K562 (cell line): Measurements from ENCODE around the gene CD19. TPM values are rescaled to one million over a fixed set of nuclear protein-coding genes. Genes with fewer than 3 reads are reported as not detected.

Experiments
- ATAC-seq: fragments of 200-7000 bp; cut with Tn5 transposase; 3 replicates; pipeline ENCODE4 v1.9.1; 2020; ENCODE audit warnings: moderate library complexity
- BruUV-seq: library from RNA; stranded (reverse); fragments of 400-500 nt; replicated peaks from 2 replicates; lab custom pipeline; 2021; lab: Mats Ljungman, UMichigan
- CTCF ChIA-PET: fragments of 300-600 bp; formaldehyde crosslinking; extraction: SDS; loops from one replicate; lab custom pipeline; 2021; ENCODE audit warnings: low intra/inter-chr PET ratio; lab: Yijun Ruan, JAX
- POLR2A ChIA-PET: fragments of 300-600, 350-650 bp; sonication (Branson Sonifier 250); formaldehyde crosslinking; extraction: SDS; loops from one replicate; lab custom pipeline; 2021; ENCODE audit warnings: antibody characterized with exemption, inconsistent platforms; lab: Yijun Ruan, JAX
- DNase-seq, 4 experiments: peaks; one replicate each; pipeline versions ENCODE4 v3.0.0 to v3.0.0-alpha.2; 2011 to 2018; ENCODE audit warnings: low spot score in 3 of 4, mixed read lengths in 3 of 4; ENCODE audit errors: extremely low read depth in 1 of 4
- FAIRE-seq: peaks from 2 replicates; lab custom pipeline; 2011; peaks lifted over from hg19 to GRCh38; lab: Jason Lieb, UNC
- H2AFZ ChIP-seq: 2 replicates; pipeline ENCODE4 v1.6.0; 2011; ENCODE audit warnings: low read depth, low read length, control low read depth, inconsistent platforms
- H3K27ac ChIP-seq: fragments of 200-600 bp; 3 replicates; pipeline ENCODE4 v1.8.0; 2011; ENCODE audit warnings: low read depth, mild to moderate bottlenecking, control low read depth, inconsistent platforms, low read length, moderate library complexity, mixed read lengths; ENCODE audit errors: extremely low read depth
- H3K27me3 ChIP-seq, 2 experiments: fragments of 300-600 bp in 1 of 2; 2 replicates in 1 of 2; 3 replicates in 1 of 2; pipeline versions ENCODE4 v1.6.0 to v1.8.0; 2011; ENCODE audit warnings: inconsistent platforms in 2 of 2, low read length in 2 of 2, mild to moderate bottlenecking in 1 of 2, mixed read lengths in 1 of 2, moderate library complexity in 1 of 2; ENCODE audit not compliant: control insufficient read depth in 2 of 2, insufficient read depth in 2 of 2
- H3K36me3 ChIP-seq: fragments of 300-600 bp; 3 replicates; pipeline ENCODE4 v1.8.0; 2011; ENCODE audit warnings: mild to moderate bottlenecking, low read length, inconsistent platforms; ENCODE audit not compliant: control insufficient read depth, insufficient read depth
- H3K4me1 ChIP-seq, 2 experiments: fragments of 200-600 bp in 1 of 2; replicated peaks in 1 of 2; 2 replicates in 1 of 2; 3 replicates in 1 of 2; pipeline versions ENCODE4 v1.5.1 to v1.8.0; 2011; ENCODE audit warnings: inconsistent platforms in 2 of 2, low read length in 2 of 2, mild to moderate bottlenecking in 1 of 2, mixed read lengths in 1 of 2, moderate library complexity in 1 of 2; ENCODE audit not compliant: control insufficient read depth in 2 of 2, insufficient read depth in 2 of 2
- H3K4me2 ChIP-seq: 2 replicates; pipeline ENCODE4 v1.6.1; 2011; ENCODE audit warnings: low read length, control low read depth, inconsistent platforms, mixed read lengths; ENCODE audit not compliant: insufficient read depth
- H3K4me3 ChIP-seq: fragments of 200-600 bp; sonication (generic), shearing (Covaris generic); 2 replicates; pipeline ENCODE4 v1.5.1; 2016; ENCODE audit warnings: control low read depth, inconsistent platforms
- H3K79me2 ChIP-seq: fragments of 200-600 bp; 3 replicates; pipeline ENCODE4 v1.8.0; 2011; ENCODE audit warnings: low read length, inconsistent platforms; ENCODE audit not compliant: control insufficient read depth, insufficient read depth
- H3K9ac ChIP-seq, 2 experiments: 2 replicates each; pipeline versions ENCODE4 v1.6.0 to v1.6.1; 2011; ENCODE audit warnings: low read depth in 2 of 2, low read length in 2 of 2, control low read depth in 1 of 2, inconsistent platforms in 1 of 2, mild to moderate bottlenecking in 1 of 2, mixed read lengths in 1 of 2; ENCODE audit not compliant: insufficient read depth in 1 of 2
- H3K9me1 ChIP-seq: one replicate; pipeline ENCODE4 v1.6.0; 2011; ENCODE audit warnings: inconsistent platforms, mild to moderate bottlenecking, low read length, moderate library complexity; ENCODE audit not compliant: control insufficient read depth, insufficient read depth
- H3K9me3 ChIP-seq: replicated peaks from 2 replicates; pipeline ENCODE4 v1.5.1; 2011; ENCODE audit warnings: low read depth, low read length, inconsistent platforms; ENCODE audit not compliant: control insufficient read depth, insufficient read depth
- H4K20me1 ChIP-seq: replicated peaks from 2 replicates; pipeline ENCODE4 v1.6.1; 2011; ENCODE audit warnings: low read length, inconsistent platforms, mixed read lengths; ENCODE audit not compliant: control insufficient read depth, insufficient read depth
- ARID1B ChIP-seq: fragments of 450-650 bp; IDR thresholded peaks from 2 replicates; pipeline ENCODE4 v1.6.1; 2016; ENCODE audit warnings: antibody characterized with exemption, mild to moderate bottlenecking, inconsistent platforms
- CBFA2T2 ChIP-seq: fragments of 450-650 bp; conservative IDR thresholded peaks from 2 replicates; pipeline ENCODE4 v1.6.1; 2017; ENCODE audit warnings: mild to moderate bottlenecking
- DMBX1 ChIP-seq: fragments of 250-450 bp; sonication (Bioruptor Pico); IDR thresholded peaks from 2 replicates; pipeline ENCODE4 v1.8.0; 2022; ENCODE audit warnings: inconsistent platforms, mild to moderate bottlenecking, moderate library complexity, borderline replicate concordance
- DPF2 ChIP-seq: fragments of 450-650 bp; IDR thresholded peaks from 2 replicates; pipeline ENCODE4 v1.6.1; 2016
- FOXM1 ChIP-seq, 2 experiments: fragments of 450-650 bp in 1 of 2; sonication (generic) in 1 of 2; formaldehyde crosslinking in 1 of 2; IDR thresholded peaks; 2 replicates each; pipeline versions ENCODE4 v1.6.1 to v1.9.0; 2017 to 2022; ENCODE audit warnings: low read depth in 2 of 2, mild to moderate bottlenecking in 2 of 2, missing genetic modification reagents in 1 of 2, moderate library complexity in 1 of 2
- MAZ ChIP-seq, 2 experiments: fragments of 450-650 bp in 1 of 2; sonication (generic) in 1 of 2; formaldehyde crosslinking; IDR thresholded peaks in 1 of 2; conservative IDR thresholded peaks in 1 of 2; 2 replicates each; pipeline versions ENCODE4 v1.4.0 to v1.5.0; 2020; ENCODE audit warnings: mild to moderate bottlenecking in 1 of 2, missing genetic modification reagents in 1 of 2
- MYC ChIP-seq, 2 experiments: fragments of 250-450 bp in 1 of 2; sonication (Bioruptor Pico) in 1 of 2; IDR thresholded peaks; 2 replicates each; pipeline versions ENCODE4 v1.5.1 to v1.6.1; 2012 to 2021; ENCODE audit warnings: low read depth in 2 of 2, borderline replicate concordance in 1 of 2, improper control_type of control experiment in 1 of 2, low read length in 1 of 2, mild to moderate bottlenecking in 1 of 2, moderate library complexity in 1 of 2
- NBN ChIP-seq: fragments of 450-650 bp; IDR thresholded peaks from 2 replicates; pipeline ENCODE4 v1.6.1; 2016; ENCODE audit warnings: low read depth, mild to moderate bottlenecking
- NR2C2 ChIP-seq, 2 experiments: fragments of 200-800 bp in 1 of 2; sonication (Bioruptor generic) in 1 of 2; sonication (generic) in 1 of 2; formaldehyde crosslinking in 1 of 2; IDR thresholded peaks; 2 replicates each; pipeline versions ENCODE4 v1.6.1 to v1.8.0; 2016 to 2022; ENCODE audit warnings: mild to moderate bottlenecking in 1 of 2, missing compliant biosample characterization in 1 of 2, missing genetic modification characterization in 1 of 2, missing genetic modification reagents in 1 of 2
- POLR3G ChIP-seq: IDR thresholded peaks from 2 replicates; pipeline ENCODE4 v1.6.1; 2011; ENCODE audit not compliant: insufficient read length, insufficient replicate concordance; ENCODE audit errors: extremely low read depth
- RBFOX2 ChIP-seq: fragments of 200-400 bp; formaldehyde crosslinking; IDR thresholded peaks from 2 replicates; pipeline ENCODE4 v1.6.1; 2017; ENCODE audit warnings: low read depth, mild to moderate bottlenecking, low read length, moderate library complexity
- RNF2 ChIP-seq: sonication (generic); IDR thresholded peaks from 2 replicates; pipeline ENCODE4 v1.6.1; 2016
- RUNX1 ChIP-seq: sonication (generic); IDR thresholded peaks from 2 replicates; pipeline ENCODE4 v1.6.1; 2016; ENCODE audit warnings: antibody characterized with exemption, low read depth
- THRB ChIP-seq: fragments of 450-650 bp; formaldehyde crosslinking; conservative IDR thresholded peaks from 2 replicates; pipeline ENCODE4 v1.4.0; 2022; ENCODE audit warnings: mild to moderate bottlenecking, missing genetic modification characterization
- TRIM24 ChIP-seq, 2 experiments: fragments of 450-650 bp; IDR thresholded peaks; 2 replicates each; pipeline ENCODE4 v1.6.1; 2016
- U2AF2 ChIP-seq: fragments of 200-400 bp; formaldehyde crosslinking; optimal IDR thresholded peaks from 2 replicates; pipeline ENCODE3; 2017; ENCODE audit warnings: low read depth, mild to moderate bottlenecking, low read length
- ZC3H4 ChIP-seq: sonication (generic); formaldehyde crosslinking; IDR thresholded peaks from 2 replicates; pipeline ENCODE4 v1.9.0; 2021; ENCODE audit warnings: missing genetic modification reagents, borderline replicate concordance
- ZFX ChIP-seq: sonication (generic); formaldehyde crosslinking; IDR thresholded peaks from 2 replicates; pipeline ENCODE4 v1.8.0; 2022; ENCODE audit warnings: mild to moderate bottlenecking, missing genetic modification reagents, moderate library complexity
- ZNF830 ChIP-seq: fragments of 250-450 bp; sonication (Bioruptor Pico); IDR thresholded peaks from 2 replicates; pipeline ENCODE4 v1.5.0; 2021; ENCODE audit warnings: mild to moderate bottlenecking
- WGBS: fragments of 100-300 bp; shearing (Covaris generic); methylation state at CpG from one replicate; pipeline ENCODE4 v1.1.6; 2016; ENCODE audit warnings: low coverage, mixed read lengths; ENCODE audit not compliant: insufficient coverage; ENCODE audit errors: missing lambda C conversion rate; 5-methylcytosine and 5-hydroxymethylcytosine counted together
- in situ Hi-C: fragments of 300-500 bp; cut with MboI; formaldehyde crosslinking; loops from 4 replicates; pipeline ENCODE4 v1.15.0; 2018; ENCODE audit warnings: inconsistent platforms, mixed read lengths
- intact Hi-C: fragments of 100-400 bp; cut with micrococcal nuclease; formaldehyde crosslinking; loops from 2 replicates; pipeline ENCODE4 v1.14.2; 2022
- polyA plus RNA-seq, 8 experiments: library from polyadenylated mRNA; depleted of rRNA in 4 of 8; stranded (reverse) in 5 of 8; unstranded in 3 of 8; fragments of >200 nt; fragmentation: Nextera tagmentation in 2 of 8; fragmentation: Illumina TruSeq in 1 of 8; extraction: Ambion mirVana in 2 of 8; extraction: Trizol in 1 of 8; gene quantifications; 2 replicates each; pipeline versions ENCODE4 v1.2.1 to v1.2.3, GENCODE V29; 2011 to 2014; ENCODE audit warnings: inconsistent platforms in 1 of 8, missing spikeins in 1 of 8
- total RNA-seq, 7 experiments: library from RNA; depleted of rRNA in 6 of 7; stranded (reverse); fragments of >200 nt in 6 of 7; fragmentation: Illumina TruSeq in 2 of 7; extraction: Trizol in 2 of 7; gene quantifications; 2 replicates each; pipeline versions ENCODE4 v1.2.1 to v1.2.3, GENCODE V29; 2011 to 2021; ENCODE audit warnings: low replicate concordance in 1 of 7

Gene CD19
- total and polyA plus RNA-seq, 9 of the 15 experiments (the other 6 are each of a cell fraction or from before 2014, with no cell fraction given) = 0.27 to 3.7 (median 2.0) TPM; not detected in 1

GRCh38 chr16:28951410-28951943 is 19.7 kb downstream of the CD19 start:
- no TSS peak for BruUV-seq
- ATAC-seq (peak; percentile 82), FAIRE-seq (no peak), DNase-seq (peak in 2 of 4 experiments; percentile 62 to 73)
- POLR2A ChIA-PET = interaction anchor here (0.6 to 1.0 kb wide), 2 partner anchors 10 to 85 kb away, joined by 3 read pairs; no protein-coding TSS in a partner anchor
- 1% methylated on average over 16 of the region's 17 CpGs for WGBS
- H3K4me1 ChIP-seq = peaks cover 7 to 21% of the 10 kb centered on the region in 2 experiments; a peak in 4 of 5 replicates
- CTCF ChIA-PET = no interaction called here
- H3K4me3 ChIP-seq = peak overlapping the region; percentile 100
- intact Hi-C loops (no loop called here), in situ Hi-C loops (loop anchor here (25.0 kb wide), 1 partner anchor 289 kb away; no protein-coding TSS in a partner anchor)
- peaks cover 37% of the 10 kb centered on the region for H3K79me2 ChIP-seq
- H2AFZ ChIP-seq = peak overlapping the region; percentile 83; the same call in 1 of the 2 replicates
- H3K36me3 ChIP-seq = peaks cover 45% of the 10 kb centered on the region
- H3K4me2 ChIP-seq = peak overlapping the region; percentile 82
- no peaks in the 10 kb centered on the region for H3K9me3 ChIP-seq
- no peaks in the 10 kb centered on the region for H4K20me1 ChIP-seq
- no peaks in the 10 kb centered on the region for H3K9me1 ChIP-seq
- peak overlapping the region; percentile 92 to 96 for H3K9ac ChIP-seq
- peak overlapping the region; percentile 94 for H3K27ac ChIP-seq
- no peaks in the 10 kb centered on the region for H3K27me3 ChIP-seq
- TF ChIP-seq NBN (0 out of 2 replicates have a peak, but pooled peaks have one; percentile 22), POLR3G (no peak), MAZ (CRISPR knock-in tag; conservative IDR thresholded peaks at IDR 0.05 in 1 of 2, IDR thresholded peaks at IDR 0.05 in 1 of 2) (0 out of 4 replicates have a peak, but pooled peaks of 1 of the 2 experiments have one; percentile 0), ZFX (0 out of 2 replicates have a peak, but pooled peaks have one; percentile 7), FOXM1 (IDR thresholded peaks at IDR 0.05; ENCODE audit: low read depth) (no peak), FOXM1 (CRISPR knock-in tag; IDR thresholded peaks at IDR 0.05; ENCODE audit: low read depth) (no peak), CBFA2T2 (no peak), ZC3H4 (CRISPR knock-in tag) (0 out of 2 replicates have a peak, but pooled peaks have one; percentile 25), MYC (IDR thresholded peaks at IDR 0.05; ENCODE audit: low read depth, low read length) (no peak), MYC (CRISPR knock-in tag; IDR thresholded peaks at IDR 0.05; ENCODE audit: borderline replicate concordance, low read depth) (peak; percentile 17; the same call in 1 of the 2 replicates), RNF2 (0 out of 2 replicates have a peak, but pooled peaks have one; percentile 24), TRIM24 (IDR thresholded peaks at IDR 0.05) (0 out of 4 replicates have a peak, but pooled peaks of 1 of the 2 experiments have one; percentile 12), RUNX1 (no peak), ZNF830 (no peak), U2AF2 (no peak), DPF2 (peak; percentile 11; the same call in 1 of the 2 replicates), NR2C2 (CRISPR knock-in tag; IDR thresholded peaks at IDR 0.05) (no peak), NR2C2 (tag; IDR thresholded peaks at IDR 0.05) (0 out of 2 replicates have a peak, but pooled peaks have one; percentile 1), DMBX1 (CRISPR knock-in tag) (no peak), THRB (CRISPR knock-in tag) (peak; percentile 54; the same call in 1 of the 2 replicates), ARID1B (peak; percentile 34; the same call in 1 of the 2 replicates), RBFOX2 (peak; percentile 59)
